GM21515 (cell line): ENCODE data around the gene BSCL2.
"Not testable (repeated sequence)": the region's sequence is repeated elsewhere in the genome, so short reads cannot be mapped to it uniquely, and the experiment has no call there.

Experiments used
- ATAC-seq: cut with Tn5 transposase; IDR thresholded peaks from one replicate; pipeline ENCODE4 v1.9.1; 2021; ENCODE audit not compliant: unreplicated experiment

The BSCL2 gene

DNA sequence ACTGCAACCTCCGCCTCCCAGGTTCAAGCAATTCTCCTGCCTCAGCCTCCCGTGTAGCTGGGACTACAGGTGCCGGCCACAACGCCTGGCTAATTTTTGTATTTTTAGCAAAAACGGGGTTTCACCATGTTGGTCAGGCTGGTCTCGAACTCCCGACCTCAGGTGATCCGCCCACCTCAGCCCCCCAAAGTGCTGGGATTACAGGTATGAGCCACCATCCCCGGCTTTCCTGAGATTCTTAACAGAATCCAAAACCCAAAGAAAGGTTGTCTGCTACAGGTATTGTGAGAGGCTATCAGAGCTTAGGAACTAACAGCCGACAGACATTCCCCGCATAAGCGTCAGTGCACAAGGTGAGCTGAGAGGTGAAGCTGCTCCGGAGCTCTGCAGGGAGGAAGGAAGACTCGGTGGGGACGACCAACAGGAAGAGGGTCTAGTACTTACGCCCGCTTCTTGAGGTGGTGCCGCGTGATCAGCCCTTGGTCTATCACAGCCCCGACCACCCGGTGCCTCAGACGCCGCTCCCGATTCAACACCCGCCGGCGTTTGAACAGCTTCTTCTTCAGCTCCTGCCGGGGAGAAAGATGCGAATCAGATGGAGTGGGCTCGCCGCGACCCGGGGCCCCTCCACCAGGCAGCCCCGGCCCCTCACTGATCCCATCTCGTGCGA, 42.7 kb downstream of the BSCL2 start:
- peak; percentile 27 for ATAC-seq

DNA sequence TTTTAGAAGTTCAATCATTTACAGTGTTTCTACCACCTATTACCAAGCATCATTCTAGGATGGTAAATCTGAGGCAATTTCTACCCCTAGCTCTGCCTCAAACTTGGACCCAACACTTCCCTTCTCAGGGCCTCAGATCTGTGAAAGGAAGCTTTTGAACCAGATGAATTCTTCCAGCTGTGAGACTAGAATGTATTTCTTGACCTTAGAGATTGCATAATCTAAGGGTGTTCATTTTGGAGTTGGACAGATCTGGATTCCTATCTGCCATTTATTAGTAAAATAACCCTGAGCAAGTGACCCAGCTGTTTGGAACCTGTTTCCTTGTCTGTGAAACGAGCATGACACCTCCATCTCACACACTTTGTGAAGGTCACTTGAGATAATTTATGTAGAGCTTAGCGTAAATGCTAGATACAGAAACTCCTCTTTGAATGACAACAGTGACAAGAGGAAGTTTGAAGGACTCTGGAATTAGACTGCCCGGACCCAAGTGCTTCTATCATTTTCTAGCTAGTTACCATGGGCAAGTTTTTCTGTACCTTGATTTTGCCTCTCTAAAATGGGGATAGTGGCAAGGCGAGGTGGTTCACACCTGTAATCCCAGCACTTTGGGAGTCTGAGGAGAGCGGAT, 50.3 kb downstream of the BSCL2 start:
- no peak for ATAC-seq

GRCh38 chr11:62654297-62654696, 52.9 kb downstream of the BSCL2 start:
- no peak for ATAC-seq

- no peak for ATAC-seq
These were observed 54.8 kb downstream of the BSCL2 start for GRCh38 chr11:62652161-62653006.

DNA sequence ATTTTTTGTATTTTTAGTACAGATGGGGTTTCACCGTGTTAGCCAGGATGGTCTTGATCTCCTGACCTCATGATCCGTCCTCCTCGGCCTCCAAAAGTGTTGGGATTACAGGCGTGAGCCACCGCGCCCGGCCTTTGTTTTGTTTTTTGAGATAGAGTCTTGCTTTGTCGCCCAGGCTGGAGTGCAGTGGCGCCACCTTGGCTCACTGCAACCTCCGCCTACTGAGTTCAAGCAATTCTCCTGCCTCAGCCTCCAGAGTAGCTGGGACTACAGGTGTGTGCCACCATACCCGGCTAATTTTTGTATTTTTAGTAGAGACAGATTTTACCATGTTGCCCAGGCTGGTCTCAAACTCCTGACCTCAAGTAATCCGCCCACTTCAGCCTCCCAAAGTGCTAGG, 56.9 kb downstream of the BSCL2 start:
- ATAC-seq, result not testable (repeated sequence)

- no peak for ATAC-seq
These were observed 57.7 kb downstream of the BSCL2 start for GRCh38 chr11:62649486-62649885.

GRCh38 chr11:62648967-62649364, 58.3 kb downstream of the BSCL2 start:
- no peak for ATAC-seq

DNA sequence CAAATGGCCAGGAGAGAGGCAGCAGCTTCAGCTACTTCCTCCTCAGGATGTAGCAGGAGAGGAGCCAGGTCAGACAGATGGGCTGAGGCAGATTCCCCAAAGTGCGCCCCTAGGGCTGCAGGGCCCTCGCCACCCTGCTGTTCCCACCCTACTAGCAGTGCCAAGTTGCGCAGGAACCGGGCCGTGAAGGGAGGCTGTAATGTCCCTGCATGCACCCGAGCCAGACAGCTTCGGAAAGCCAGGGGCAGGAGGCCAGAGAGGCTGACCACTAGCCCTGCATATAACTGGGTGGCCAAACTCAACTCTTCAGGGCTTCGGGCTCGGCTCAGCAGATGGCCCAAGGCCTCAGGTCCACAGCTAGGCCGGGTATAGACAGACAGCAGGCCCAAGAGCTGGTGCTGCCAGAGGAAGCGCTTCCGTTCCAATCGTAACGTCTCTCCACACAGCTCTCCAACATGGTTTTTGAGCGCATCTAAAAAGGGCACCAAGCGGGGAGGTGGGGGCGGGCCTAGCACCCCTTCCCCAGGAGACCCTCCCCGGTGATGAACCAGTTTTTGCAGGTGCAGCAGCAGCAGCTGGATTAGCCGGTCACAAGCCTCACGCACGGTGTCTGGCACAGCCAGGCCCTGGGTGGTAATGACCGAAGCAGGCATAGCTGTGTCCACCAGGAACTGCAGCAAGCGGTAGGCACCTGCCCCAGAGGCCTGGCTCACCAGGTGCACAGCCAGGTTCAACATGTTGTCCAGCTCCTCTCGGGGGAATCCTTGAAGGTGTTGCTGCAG, 58.8 kb downstream of the BSCL2 start:
- ATAC-seq, result no peak

- ATAC-seq, result no peak
These were observed 59.6 kb downstream of the BSCL2 start for GRCh38 chr11:62647609-62648005.

DNA sequence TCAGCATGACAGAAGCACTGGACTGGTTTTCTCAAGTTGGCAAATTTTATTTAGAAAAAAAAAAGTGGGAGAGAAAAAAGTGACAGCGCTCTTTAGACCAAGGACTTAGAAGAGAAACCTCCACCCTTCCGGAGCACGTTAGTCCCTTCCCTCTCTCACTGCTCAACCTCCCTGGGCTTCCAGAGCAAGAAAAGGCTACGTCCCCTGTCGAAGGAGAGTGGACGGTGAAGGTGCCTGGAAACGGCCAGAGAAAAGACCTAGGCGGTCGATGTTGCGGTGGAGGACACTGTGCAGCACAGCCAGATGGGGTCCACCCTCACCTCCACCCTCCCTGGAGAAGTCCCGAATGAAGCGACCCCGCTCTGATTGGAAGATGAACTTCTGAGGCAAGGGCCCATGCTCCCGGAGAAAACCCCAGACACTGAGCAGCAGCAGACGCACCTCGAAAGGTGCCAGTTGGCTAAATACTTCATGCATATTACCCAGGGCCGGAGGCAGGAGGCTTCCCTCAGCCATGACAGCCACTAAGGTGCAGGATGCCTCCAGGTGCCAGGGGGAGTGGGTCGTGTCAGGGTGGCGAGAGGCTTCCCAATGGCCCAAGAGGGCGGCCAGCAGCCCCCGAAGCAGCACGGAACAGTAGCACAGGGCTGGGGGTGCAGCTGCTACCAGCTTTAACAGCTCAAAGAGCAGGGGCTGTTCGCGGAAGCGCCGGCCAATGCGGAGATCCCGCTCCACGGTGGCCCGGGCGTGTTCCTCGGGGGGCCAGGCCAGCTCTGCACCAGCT, 60.2 kb downstream of the BSCL2 start:
- no peak for ATAC-seq

- ATAC-seq, result peak; percentile 78
These were observed 61.0 kb downstream of the BSCL2 start, which contains the start of gene GANAB for GRCh38 chr11:62645946-62646824. TSS of gene GANAB (minus strand) at chr11:62646613. CDS start at chr11:62646599, 14 bp downstream.

- no peak for ATAC-seq
These were observed 61.6 kb downstream of the BSCL2 start for GRCh38 chr11:62645671-62645945.

DNA sequence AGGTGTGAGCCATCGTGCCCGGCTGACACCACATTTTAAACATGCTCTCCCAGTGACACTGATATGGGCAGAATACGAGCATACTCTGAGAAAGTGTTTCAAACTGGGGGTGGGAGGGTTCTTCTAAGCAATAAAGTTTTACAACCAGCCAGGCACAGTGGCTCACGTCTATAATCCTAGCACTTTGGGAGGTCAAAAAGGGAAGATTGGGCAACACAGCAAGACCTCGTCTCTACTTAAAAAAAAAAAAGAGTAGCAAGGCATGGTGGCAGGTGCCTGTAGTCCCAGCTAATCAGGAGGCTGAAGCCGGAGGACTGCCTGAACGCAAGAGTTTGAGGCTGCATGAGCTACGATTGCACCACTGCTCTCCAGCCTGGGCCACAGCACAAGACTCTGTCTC, 63.0 kb downstream of the BSCL2 start:
- no peak for ATAC-seq
